22Rv1 (cell line): ENCODE results near the gene KCNJ3.
"Not testable (repeated sequence)": the region's sequence is repeated elsewhere in the genome, so short reads cannot be mapped to it uniquely, and the experiment has no call there.

ENCODE experiments used
- ZFX ChIP-seq: fragments of 450-650 bp; IDR thresholded peaks from 2 replicates; pipeline ENCODE4 v1.6.1; 2017; ENCODE audit warnings: antibody characterized with exemption, borderline replicate concordance
- TF ChIP-seq, protein P1 (sequence below): fragments of 450-650 bp; IDR thresholded peaks from 2 replicates; pipeline ENCODE4 v1.5.1; 2017; ENCODE audit warnings: mild to moderate bottlenecking

- TF ChIP-seq, protein P1, sequence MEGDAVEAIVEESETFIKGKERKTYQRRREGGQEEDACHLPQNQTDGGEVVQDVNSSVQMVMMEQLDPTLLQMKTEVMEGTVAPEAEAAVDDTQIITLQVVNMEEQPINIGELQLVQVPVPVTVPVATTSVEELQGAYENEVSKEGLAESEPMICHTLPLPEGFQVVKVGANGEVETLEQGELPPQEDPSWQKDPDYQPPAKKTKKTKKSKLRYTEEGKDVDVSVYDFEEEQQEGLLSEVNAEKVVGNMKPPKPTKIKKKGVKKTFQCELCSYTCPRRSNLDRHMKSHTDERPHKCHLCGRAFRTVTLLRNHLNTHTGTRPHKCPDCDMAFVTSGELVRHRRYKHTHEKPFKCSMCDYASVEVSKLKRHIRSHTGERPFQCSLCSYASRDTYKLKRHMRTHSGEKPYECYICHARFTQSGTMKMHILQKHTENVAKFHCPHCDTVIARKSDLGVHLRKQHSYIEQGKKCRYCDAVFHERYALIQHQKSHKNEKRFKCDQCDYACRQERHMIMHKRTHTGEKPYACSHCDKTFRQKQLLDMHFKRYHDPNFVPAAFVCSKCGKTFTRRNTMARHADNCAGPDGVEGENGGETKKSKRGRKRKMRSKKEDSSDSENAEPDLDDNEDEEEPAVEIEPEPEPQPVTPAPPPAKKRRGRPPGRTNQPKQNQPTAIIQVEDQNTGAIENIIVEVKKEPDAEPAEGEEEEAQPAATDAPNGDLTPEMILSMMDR = not testable (repeated sequence)
- not testable (repeated sequence) for TF ChIP-seq ZFX
Measured at GRCh38 chr2:154867151-154867550, 168.7 kb downstream of the KCNJ3 start.
